GM23338 (cell line): ENCODE results near the gene STK16. TPM values are rescaled to one million over a fixed set of nuclear protein-coding genes. Genes with fewer than 3 reads are reported as not detected.

ENCODE experiments used
- ATAC-seq: fragments of 200-7000 bp; cut with Tn5 transposase; 3 replicates; pipeline ENCODE4 v1.9.1; 2020
- DNase-seq: peaks from one replicate; pipeline ENCODE4 v3.0.0-alpha.2; 2015; ENCODE audit warnings: low spot score
- H2AFZ ChIP-seq: fragments of 200-600 bp; sonication (generic); 2 replicates; pipeline ENCODE4 v1.8.0; 2016; ENCODE audit warnings: antibody characterized with exemption, mild to moderate bottlenecking, moderate library complexity
- H3F3A ChIP-seq: fragments of 200-600 bp; sonication (generic); replicated peaks from 2 replicates; pipeline ENCODE4 v1.8.0; 2017; ENCODE audit warnings: antibody characterized with exemption, mixed run types, low read depth
- H3K27ac ChIP-seq: fragments of 200-600 bp; sonication (generic); 2 replicates; pipeline ENCODE4 v1.6.1; 2016; ENCODE audit warnings: low read depth
- H3K27me3 ChIP-seq: fragments of 200-600 bp; sonication (generic); 2 replicates; pipeline ENCODE4 v1.8.0; 2016; ENCODE audit warnings: mild to moderate bottlenecking, mixed run types, moderate library complexity; ENCODE audit not compliant: insufficient read depth
- H3K36me3 ChIP-seq: fragments of 200-600 bp; sonication (generic); 2 replicates; pipeline ENCODE4 v1.8.0; 2016; ENCODE audit warnings: mild to moderate bottlenecking; ENCODE audit not compliant: insufficient read depth
- H3K4me1 ChIP-seq: fragments of 200-600 bp; sonication (generic); 2 replicates; pipeline ENCODE4 v1.8.0; 2016; ENCODE audit warnings: mild to moderate bottlenecking, moderate library complexity; ENCODE audit not compliant: insufficient read depth
- H3K4me2 ChIP-seq: fragments of 200-600 bp; sonication (generic); 2 replicates; pipeline ENCODE4 v1.7.1; 2017; ENCODE audit warnings: mixed run types
- H3K4me3 ChIP-seq: fragments of 200-600 bp; sonication (generic); 2 replicates; pipeline ENCODE4 v1.6.1; 2016; ENCODE audit warnings: mixed run types
- H3K79me2 ChIP-seq: fragments of 200-600 bp; sonication (generic); replicated peaks from 2 replicates; pipeline ENCODE4 v1.8.0; 2017; ENCODE audit warnings: mild to moderate bottlenecking; ENCODE audit not compliant: insufficient read depth
- H3K9me2 ChIP-seq: fragments of 200-600 bp; sonication (generic); 2 replicates; pipeline ENCODE4 v1.8.0; 2017; ENCODE audit not compliant: insufficient read depth
- H4K20me1 ChIP-seq: fragments of 200-600 bp; sonication (generic); replicated peaks from 2 replicates; pipeline ENCODE4 v1.8.0; 2017; ENCODE audit warnings: mild to moderate bottlenecking; ENCODE audit not compliant: insufficient read depth
- H3K27ac Mint-ChIP-seq: 2 replicates; pipeline ENCODE4 v1.8.0; 2020; ENCODE audit warnings: inconsistent platforms, mild to moderate bottlenecking, moderate library complexity, mixed read lengths
- H3K27me3 Mint-ChIP-seq: 3 replicates; pipeline ENCODE4 v1.8.0; 2022; ENCODE audit warnings: low read depth, mild to moderate bottlenecking, moderate library complexity, mixed read lengths, inconsistent platforms; ENCODE audit not compliant: insufficient read depth, poor library complexity
- H3K36me3 Mint-ChIP-seq: 3 replicates; pipeline ENCODE4 v1.8.0; 2021; ENCODE audit warnings: low read depth, mild to moderate bottlenecking, inconsistent platforms, moderate library complexity, mixed read lengths
- H3K4me1 Mint-ChIP-seq: 3 replicates; pipeline ENCODE4 v1.8.0; 2020; ENCODE audit warnings: mild to moderate bottlenecking, inconsistent platforms, mixed read lengths
- H3K4me3 Mint-ChIP-seq: 3 replicates; pipeline ENCODE4 v1.8.0; 2021; ENCODE audit warnings: moderate library complexity, mild to moderate bottlenecking, inconsistent platforms, mixed read lengths
- H3K9me3 Mint-ChIP-seq: 3 replicates; pipeline ENCODE4 v1.8.0; 2020; ENCODE audit warnings: moderate library complexity, mild to moderate bottlenecking, inconsistent platforms, mixed read lengths
- CREB1 ChIP-seq: fragments of 250-450 bp; sonication (Bioruptor Pico); IDR thresholded peaks from 2 replicates; pipeline ENCODE4 v1.5.0; 2020; ENCODE audit warnings: low read depth, mild to moderate bottlenecking, moderate library complexity
- ETS1 ChIP-seq: IDR thresholded peaks from 2 replicates; pipeline ENCODE4 v1.6.1; 2016; ENCODE audit warnings: antibody characterized with exemption
- EZH2phosphoT487 ChIP-seq: fragments of 200-600 bp; sonication (generic); IDR thresholded peaks from one replicate; pipeline ENCODE4 v1.8.1; 2018; ENCODE audit warnings: antibody characterized with exemption; ENCODE audit not compliant: unreplicated experiment
- JUNB ChIP-seq: IDR thresholded peaks from one replicate; pipeline ENCODE4 v1.6.1; 2016; ENCODE audit warnings: antibody characterized with exemption; ENCODE audit not compliant: unreplicated experiment
- NANOG ChIP-seq: IDR thresholded peaks from 2 replicates; pipeline ENCODE4 v1.6.1; 2016; ENCODE audit warnings: antibody characterized with exemption, borderline replicate concordance
- POLR2AphosphoS5 ChIP-seq: IDR thresholded peaks from 2 replicates; pipeline ENCODE4 v1.6.1; 2016; ENCODE audit warnings: antibody characterized with exemption, low read depth
- REST ChIP-seq: IDR thresholded peaks from one replicate; pipeline ENCODE4 v1.6.1; 2018; ENCODE audit warnings: antibody characterized with exemption; ENCODE audit not compliant: unreplicated experiment
- STAT1 ChIP-seq: IDR thresholded peaks from one replicate; pipeline ENCODE4 v1.6.1; 2016; ENCODE audit warnings: antibody characterized with exemption; ENCODE audit not compliant: unreplicated experiment
- ZNF114 ChIP-seq: fragments of 250-450 bp; sonication (Bioruptor Pico); IDR thresholded peaks from 2 replicates; pipeline ENCODE4 v1.5.0; 2020; ENCODE audit warnings: mild to moderate bottlenecking, moderate library complexity
- ZNF331 ChIP-seq: fragments of 250-450 bp; sonication (Bioruptor Pico); IDR thresholded peaks from 2 replicates; pipeline ENCODE4 v1.5.0; 2020; ENCODE audit warnings: low read depth, mild to moderate bottlenecking, moderate library complexity
- ZNF462 ChIP-seq: fragments of 250-450 bp; sonication (Bioruptor Pico); IDR thresholded peaks from 2 replicates; pipeline ENCODE4 v1.5.0; 2020; ENCODE audit warnings: mild to moderate bottlenecking, moderate library complexity
- polyA plus RNA-seq: library from polyadenylated mRNA; unstranded; fragments of >200 nt; fragmentation: Nextera tagmentation; extraction: Ambion mirVana; gene quantifications from 2 replicates; pipeline ENCODE4 v1.2.1, GENCODE V29; 2016
- total RNA-seq: library from RNA; depleted of rRNA; stranded (reverse); fragments of >200 nt; shearing (Covaris generic); gene quantifications from 2 replicates; pipeline ENCODE4 v1.2.3, GENCODE V29; 2014

STK16 gene
- total and polyA plus RNA-seq, 2 experiments from 2014 or later: 3.1 to 17.0 TPM

- no peak for TF ChIP-seq ETS1
These were observed 44.5 kb downstream of the STK16 start (continued) for GRCh38 chr2:219289537-219290361.

GRCh38 chr2:219290381-219291171 is 45.3 kb downstream of the STK16 start:
- no peak overlapping the region for H3K4me2 ChIP-seq
- TF ChIP-seq ZNF462 (CRISPR knock-in tag): no peak
- no peak for TF ChIP-seq ZNF331
- TF ChIP-seq NANOG: no peak
- no peak for TF ChIP-seq ETS1
- TF ChIP-seq POLR2AphosphoS5: no peak
- no peak for TF ChIP-seq ZNF114
- TF ChIP-seq JUNB: no peak
- TF ChIP-seq EZH2phosphoT487: no peak
- TF ChIP-seq STAT1: no peak
- no peak for TF ChIP-seq CREB1 (CRISPR knock-in tag)
- no peak for TF ChIP-seq REST

More at GRCh38 chr2:219290381-219291171, 45.3 kb downstream of the STK16 start:
- Mint-ChIP-seq H3K4me1 (peaks cover 10% of the 10 kb centered on the region), H3K36me3 (no peaks in the 10 kb centered on the region; the same call in 2 of the 3 replicates), H3K27ac (no peak overlapping the region), H3K9me3 (no peaks in the 10 kb centered on the region; the same call in 1 of the 3 replicates), H3K27me3 (peaks cover 18% of the 10 kb centered on the region), H3K4me3 (no peak overlapping the region)
- peaks cover 5% of the 10 kb centered on the region; the same call in 1 of the 2 replicates for H3K4me1 ChIP-seq
- H3K9me2 ChIP-seq: no peaks in the 10 kb centered on the region
- no peak for ATAC-seq
- no peak overlapping the region for H3K27ac ChIP-seq
- DNase-seq: no peak
- H3K36me3 ChIP-seq: no peaks in the 10 kb centered on the region
- no peaks in the 10 kb centered on the region for H3K79me2 ChIP-seq
- peaks cover 12% of the 10 kb centered on the region for H3K27me3 ChIP-seq
- no peak overlapping the region for H3K4me3 ChIP-seq
- no peaks in the 10 kb centered on the region; the same call in 1 of the 2 replicates for H4K20me1 ChIP-seq
- H2AFZ ChIP-seq: no peak overlapping the region
- peaks cover 5% of the 10 kb centered on the region; the same call in 1 of the 2 replicates for H3F3A ChIP-seq
